NCI-H524 (cell line): ENCODE results near the gene FAM89A.
A peak's percentile ranks its signal among the peaks of the same experiment; 100 is the strongest.

Experiments used
- DNase-seq, 2 experiments: peaks; one replicate each; lab custom pipeline; 2025; lab: John Stamatoyannopoulos, UW

The FAM89A gene

GRCh38 chr1:231040019-231040799 is at the start of gene FAM89A:
FAM89A (minus strand) TSS chr1:231040254; CDS start chr1:231040211, 43 bp downstream.
- peak; percentile 10 to 42 for DNase-seq

DNA sequence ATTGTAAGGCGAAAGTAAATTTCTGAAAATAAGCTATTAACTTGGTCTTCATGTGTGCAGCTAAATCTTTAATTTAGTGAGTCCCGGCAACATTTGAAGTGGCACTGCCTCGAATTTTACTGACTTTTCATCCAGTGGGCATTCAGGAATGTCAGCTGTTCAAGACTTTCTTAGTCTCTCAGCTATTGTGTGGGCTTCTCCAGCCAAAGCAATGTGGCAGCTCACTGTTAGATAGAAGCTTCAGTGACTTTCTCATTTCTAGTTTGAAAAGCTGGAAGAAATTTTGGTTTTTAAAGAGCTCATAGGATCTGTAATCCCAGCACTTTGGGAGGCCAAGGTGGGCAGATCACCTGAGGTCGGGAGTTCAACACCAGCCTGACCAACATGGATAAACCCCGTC is 44.3 kb upstream of the FAM89A start:
- DNase-seq: no peak

- DNase-seq: no peak
Observed at GRCh38 chr1:231079163-231079562, 39.1 kb upstream of the FAM89A start.

DNA sequence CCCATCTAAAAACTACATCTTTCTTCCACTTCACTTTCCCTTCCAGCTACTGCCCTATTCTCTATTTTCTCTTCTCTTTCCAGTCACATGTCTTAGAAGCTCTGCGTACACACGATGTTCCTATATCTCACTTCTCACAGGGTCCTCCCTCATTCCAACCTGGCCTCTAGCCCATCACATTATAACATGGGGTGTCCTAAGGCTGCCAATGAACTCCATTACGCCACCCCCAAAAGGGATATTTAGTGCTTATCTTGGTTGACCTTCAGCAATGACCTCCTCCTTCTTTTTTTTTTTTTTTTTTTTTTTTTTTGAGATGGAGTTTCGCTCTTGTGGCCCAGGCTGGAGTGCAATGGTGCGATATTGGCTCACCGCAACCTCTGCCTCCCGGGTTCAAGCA is 38.2 kb upstream of the FAM89A start:
- no peak for DNase-seq

GRCh38 chr1:231076802-231077201 is 36.7 kb upstream of the FAM89A start:
- no peak for DNase-seq

- no peak for DNase-seq
Observed at GRCh38 chr1:231075497-231075896, 35.4 kb upstream of the FAM89A start.

DNA sequence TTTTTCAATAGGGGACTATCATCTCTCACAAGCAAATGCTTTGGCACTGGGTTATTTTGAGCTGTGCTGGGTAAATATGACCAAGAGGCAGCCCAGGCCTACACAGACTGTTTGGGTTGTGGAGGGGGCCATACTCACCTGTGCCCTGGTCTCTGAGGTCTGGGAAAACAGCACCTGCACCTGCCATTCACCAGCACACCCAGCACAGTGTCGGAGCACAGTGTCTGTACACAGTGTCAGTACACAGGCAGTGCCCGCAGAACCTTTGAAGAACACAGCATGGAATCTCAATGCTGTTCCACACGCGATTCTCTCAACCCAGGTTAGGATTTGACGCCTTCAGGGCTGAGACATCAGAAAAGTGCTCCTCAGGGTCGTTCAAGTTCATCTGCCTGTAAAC is 35.0 kb upstream of the FAM89A start:
- no peak for DNase-seq

- DNase-seq: no peak
Observed at GRCh38 chr1:231074046-231074445, 34.0 kb upstream of the FAM89A start.

- DNase-seq: no peak
Observed at GRCh38 chr1:231073331-231073730, 33.3 kb upstream of the FAM89A start.

DNA sequence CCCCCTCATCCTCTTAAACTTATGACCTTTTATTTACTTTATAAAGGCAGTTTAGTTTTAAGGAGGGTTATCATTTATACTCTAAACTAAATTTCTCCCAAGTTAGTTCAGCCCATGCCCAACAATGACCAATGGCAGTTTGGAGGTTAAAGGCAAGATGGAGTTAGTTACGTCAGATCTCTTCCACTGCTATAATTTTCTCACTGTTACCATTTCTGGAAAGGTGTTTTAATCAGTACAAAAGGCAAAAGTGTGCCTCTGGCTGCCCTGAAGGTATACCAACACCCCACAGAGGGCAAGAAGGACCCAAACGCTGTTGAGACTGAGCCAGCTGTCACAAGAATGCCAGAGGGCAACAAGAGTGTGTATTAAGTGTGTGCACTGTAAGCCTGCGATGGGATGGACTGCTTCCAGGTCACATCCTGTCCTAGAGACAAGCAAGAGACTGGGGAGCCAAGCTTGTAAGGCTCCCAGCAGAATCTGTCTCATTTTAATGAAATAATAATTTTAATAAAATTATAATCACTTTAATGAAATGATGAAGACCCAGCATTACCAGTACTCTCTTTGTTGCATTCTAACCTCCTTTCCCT is 32.5 kb upstream of the FAM89A start:
- peak in 1 of 2 experiments; percentile 18 for DNase-seq

DNA sequence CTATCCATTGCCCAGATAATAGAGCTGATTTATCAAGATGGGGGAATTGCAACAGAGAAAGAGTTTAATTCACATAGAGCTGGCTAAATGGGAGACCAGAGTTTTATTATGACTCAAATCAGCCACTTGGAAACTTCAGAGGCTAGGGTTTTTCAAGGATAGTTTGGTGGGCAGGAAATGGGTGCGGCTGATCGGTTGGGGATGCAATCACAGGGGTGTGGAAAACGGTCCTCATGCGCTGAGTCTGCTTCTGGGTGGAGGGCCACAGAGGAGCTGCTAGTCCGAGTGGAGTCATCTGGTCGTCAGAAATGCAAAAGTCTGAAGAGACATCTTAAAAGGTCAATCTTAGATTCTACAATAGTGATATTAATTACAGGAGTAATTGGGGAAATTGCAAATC is 32.0 kb upstream of the FAM89A start:
- no peak for DNase-seq

GRCh38 chr1:231070758-231071444 is 30.8 kb upstream of the FAM89A start:
- no peak for DNase-seq

DNA sequence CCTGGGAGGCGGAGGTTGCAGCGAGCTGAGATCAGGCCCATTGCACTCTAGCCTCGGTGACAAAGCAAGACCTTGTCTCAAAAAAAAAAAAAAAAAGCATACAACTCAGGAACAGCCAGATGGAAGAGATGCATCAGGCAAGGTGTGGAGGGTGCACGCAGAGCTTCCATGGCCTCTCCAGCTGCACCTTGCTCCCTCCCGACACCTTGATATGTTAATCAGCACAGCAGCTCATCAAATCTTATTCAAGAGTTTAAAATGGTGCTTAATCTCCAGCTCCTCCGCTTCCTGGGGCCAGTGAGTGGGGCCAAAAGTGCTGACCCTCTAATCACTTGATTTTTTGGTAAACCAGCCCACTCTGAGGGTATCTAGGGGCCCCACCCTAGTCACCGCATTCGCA is 29.3 kb upstream of the FAM89A start:
- DNase-seq: no peak

- DNase-seq: no peak
Observed at GRCh38 chr1:231068762-231069161, 28.7 kb upstream of the FAM89A start.

DNA sequence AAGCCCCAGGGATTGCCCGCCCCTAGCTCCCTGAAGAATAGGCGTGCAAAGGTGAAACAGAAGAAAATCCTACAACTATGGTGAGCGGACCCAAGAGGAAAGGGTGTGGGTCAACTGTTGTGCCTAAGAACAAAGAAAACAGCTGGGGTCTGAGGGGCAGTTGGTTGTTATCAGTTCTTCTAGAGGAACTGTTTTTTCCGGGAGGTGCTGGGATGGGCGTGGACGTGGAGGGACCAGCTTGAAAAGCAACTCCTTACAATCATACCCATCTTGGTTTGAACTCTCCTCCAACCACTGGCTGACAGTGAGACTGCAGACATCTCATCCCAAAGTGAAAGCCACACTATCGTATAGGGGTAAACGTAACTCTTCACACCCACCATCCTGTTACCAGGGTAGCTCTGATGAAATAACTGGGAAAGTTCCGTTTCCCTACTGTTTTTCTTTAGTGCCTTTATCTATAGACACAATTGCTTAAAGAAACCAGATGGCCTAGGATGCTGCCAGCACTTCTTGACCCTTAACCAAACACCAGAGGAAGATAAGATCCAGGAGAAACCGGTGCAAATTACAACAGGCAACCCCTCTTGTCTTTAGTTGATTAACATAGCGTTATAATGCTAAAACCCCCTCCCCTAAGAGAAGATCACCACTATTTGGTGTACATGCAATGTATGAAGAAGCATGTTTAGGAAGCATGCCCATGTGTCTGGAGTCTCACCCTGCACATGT is 25.6 kb upstream of the FAM89A start:
- no peak for DNase-seq

DNA sequence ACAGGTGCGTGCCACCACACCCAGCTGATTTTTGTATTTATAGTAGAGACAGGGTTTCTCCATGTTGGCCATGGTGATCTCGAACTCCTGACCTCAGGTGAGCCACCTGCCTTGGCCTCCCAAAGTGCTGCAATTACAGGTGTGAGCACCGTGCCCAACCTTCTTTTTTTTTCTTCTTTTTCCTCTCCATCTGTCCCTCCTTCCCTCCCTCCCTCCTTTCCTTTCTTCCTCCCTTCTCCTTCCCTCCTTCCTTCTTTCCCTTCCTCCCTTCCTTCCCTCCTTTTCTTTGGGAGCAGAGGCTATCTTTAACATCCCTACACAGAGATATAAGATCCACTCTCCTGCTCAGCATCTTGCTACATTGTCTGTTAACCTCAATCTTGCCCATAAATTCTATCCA is 24.4 kb upstream of the FAM89A start:
- DNase-seq: no peak

DNA sequence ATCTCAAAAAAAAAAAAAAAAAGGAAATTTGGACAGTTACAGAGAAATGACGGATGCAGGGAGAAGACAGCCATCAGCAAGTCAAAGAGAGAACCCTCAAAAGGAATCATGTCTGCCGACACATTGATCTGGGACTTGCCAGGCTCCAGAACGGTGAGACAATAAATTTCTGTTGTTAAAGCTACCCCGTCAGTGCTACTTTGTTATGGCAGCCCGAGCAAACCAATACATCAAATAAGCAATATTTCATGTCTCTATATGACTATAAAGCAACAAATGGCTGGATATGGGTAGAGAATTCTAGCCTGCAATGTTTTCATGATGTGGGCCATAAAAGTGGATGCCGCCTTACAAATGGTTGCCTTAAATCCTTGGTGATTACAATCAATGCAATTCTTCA is 23.3 kb upstream of the FAM89A start:
- no peak for DNase-seq

- DNase-seq: no peak
Observed at GRCh38 chr1:231062500-231063270, 22.6 kb upstream of the FAM89A start.

GRCh38 chr1:231059566-231060193 is 19.6 kb upstream of the FAM89A start:
- DNase-seq: no peak

GRCh38 chr1:231058416-231059109 is 18.5 kb upstream of the FAM89A start:
- no peak for DNase-seq

- DNase-seq: no peak
Observed at GRCh38 chr1:231057410-231057809, 17.4 kb upstream of the FAM89A start.
